Measurements from ENCODE around the gene TGFBR3L. TPM values are rescaled to one million over a fixed set of nuclear protein-coding genes. Genes with fewer than 3 reads are reported as not detected.
"Not testable (repeated sequence)": the region's sequence is repeated elsewhere in the genome, so short reads cannot be mapped to it uniquely, and the experiment has no call there.

Gene TGFBR3L
- total RNA-seq, 1 donor from 2014 or later = 3.0 TPM

DNA sequence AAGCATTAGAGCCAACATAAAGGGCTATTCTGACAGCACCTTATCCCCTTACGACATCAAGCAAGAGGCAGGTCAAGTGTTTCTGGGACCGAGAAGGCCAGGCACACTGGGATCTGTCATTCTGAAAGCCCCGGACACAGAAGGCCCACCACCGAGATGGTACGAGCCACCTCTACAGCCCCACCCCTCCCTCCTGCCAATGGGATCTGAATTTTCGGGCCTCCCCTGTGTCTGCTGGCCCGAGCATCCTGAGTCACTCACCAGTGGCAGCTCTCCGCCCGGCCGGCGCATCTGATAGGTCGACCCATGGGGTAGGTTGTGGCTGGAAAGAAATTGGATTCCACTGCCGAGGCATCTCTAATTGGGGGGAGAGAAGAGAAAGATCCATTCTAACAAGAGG lies 26.2 kb downstream of the TGFBR3L start:
- intact Hi-C loops (cut with DNase I) = loop anchor here (10.0 kb wide), 1 partner anchor 214 kb away; no protein-coding TSS in a partner anchor
- DNase-seq (ENCODE audit: low spot score) = no peak

DNA sequence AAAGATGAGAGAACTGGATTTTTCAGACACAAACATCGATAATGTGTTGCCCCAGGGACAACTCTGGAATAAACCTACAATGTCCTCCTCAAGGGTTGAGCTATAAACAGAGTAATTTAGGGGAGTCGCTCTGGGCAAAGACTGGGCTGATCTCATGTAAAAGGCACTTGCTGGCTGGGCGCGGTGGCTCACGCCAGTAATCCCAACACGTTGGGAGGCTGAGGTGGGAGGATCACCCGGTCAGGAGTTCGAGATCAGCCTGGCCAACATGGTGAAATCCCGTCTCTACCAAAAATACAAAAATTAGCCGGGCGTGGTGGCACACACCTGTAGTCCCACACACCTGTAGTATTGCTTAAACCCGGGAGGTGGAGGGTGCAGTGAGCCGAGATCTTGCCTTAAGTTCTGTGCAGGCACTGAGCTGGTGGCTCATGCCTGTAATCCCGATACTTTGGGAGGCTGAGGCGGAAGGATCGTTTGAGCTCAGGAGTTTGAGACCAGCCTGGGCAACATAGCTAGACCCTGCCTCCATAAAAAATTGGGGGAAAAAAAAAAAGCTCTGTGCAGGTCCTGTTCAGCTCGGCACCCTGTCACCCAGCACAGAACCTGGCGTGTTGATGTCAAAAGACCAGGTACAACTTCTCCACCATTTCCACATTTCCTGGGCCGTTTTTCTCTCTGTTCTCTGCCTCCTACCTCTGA lies 27.4 kb downstream of the TGFBR3L start:
- no peak for DNase-seq (ENCODE audit: low spot score)
- intact Hi-C loops (cut with DNase I) = loop anchor here (10.0 kb wide), 1 partner anchor 213 kb away; no protein-coding TSS in a partner anchor

- no peak for DNase-seq (ENCODE audit: low spot score)
- intact Hi-C loops (cut with DNase I) = loop anchor here (10.0 kb wide), 1 partner anchor 212 kb away; no protein-coding TSS in a partner anchor
Observed at GRCh38 chr19:7942981-7943443, 28.4 kb downstream of the TGFBR3L start.

GRCh38 chr19:7943444-7944176 lies 29.0 kb downstream of the TGFBR3L start, which contains the start of gene TIMM44:
TIMM44 (minus strand) TSS chr19:7943666; CDS start chr19:7943651, 15 bp downstream.
- peak; percentile 100 for DNase-seq (ENCODE audit: low spot score)
- intact Hi-C loops (cut with DNase I) = loop anchor here (1.0 to 10.0 kb wide), 3 partner anchors 59 to 309 kb away; no protein-coding TSS in a partner anchor

DNA sequence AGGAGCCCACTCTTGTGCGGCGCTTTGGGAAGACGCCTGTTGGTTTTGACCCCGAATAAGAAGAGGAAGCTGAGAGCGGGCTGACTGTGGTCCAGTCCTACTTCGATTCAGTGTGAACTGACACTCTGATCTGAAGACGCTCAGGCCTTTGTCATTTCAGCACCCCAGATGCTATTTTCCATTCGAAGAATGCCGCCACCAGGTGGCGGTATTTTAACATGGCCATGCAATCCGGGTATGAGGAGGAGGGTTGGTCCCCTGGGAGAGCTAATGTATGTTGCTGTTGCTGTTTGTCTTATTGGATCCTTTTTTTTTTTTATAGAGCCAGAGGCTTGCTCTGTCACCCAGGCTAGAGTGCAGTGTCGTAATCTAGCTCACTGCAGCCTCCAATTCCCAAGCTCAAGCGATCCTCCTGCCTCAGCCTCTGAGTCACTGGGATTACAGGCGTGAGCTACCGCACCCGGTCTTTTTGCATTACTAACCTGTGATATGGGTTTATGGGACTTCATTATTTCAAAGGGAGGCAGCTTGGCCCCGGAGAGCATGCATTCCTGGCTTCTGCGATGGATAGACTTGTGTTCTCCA lies 29.6 kb downstream of the TGFBR3L start:
- DNase-seq (ENCODE audit: low spot score) = peak; percentile 87
- intact Hi-C loops (cut with DNase I) = loop anchor here (1.0 to 10.0 kb wide), 3 partner anchors 58 to 309 kb away; no protein-coding TSS in a partner anchor

- no peak for DNase-seq (ENCODE audit: low spot score)
- intact Hi-C loops (cut with DNase I) = loop anchor here (10.0 kb wide), 1 partner anchor 207 kb away; no protein-coding TSS in a partner anchor
Observed at GRCh38 chr19:7947939-7948338, 33.3 kb downstream of the TGFBR3L start.

DNA sequence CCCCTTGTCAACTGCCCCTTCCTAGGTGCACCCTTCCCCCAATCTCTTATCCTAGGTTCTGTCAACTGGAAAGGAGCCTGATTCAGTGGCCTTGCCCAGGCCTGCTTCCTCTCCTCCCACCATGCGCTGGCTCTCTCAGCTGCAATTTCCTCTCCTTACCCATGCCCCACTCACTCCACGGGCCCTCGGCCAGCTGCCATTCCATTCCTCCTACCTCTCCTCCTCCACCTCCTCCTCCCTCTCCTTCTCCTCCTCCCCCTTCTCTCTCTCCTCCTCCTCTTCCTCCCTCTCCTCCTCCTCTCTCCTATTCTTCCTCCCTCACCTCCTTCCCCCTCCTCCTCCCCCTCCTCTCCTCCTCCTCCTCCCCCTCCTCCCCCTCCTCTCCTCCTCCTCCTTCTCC lies 38.4 kb downstream of the TGFBR3L start:
- no peak for DNase-seq (ENCODE audit: low spot score)
- intact Hi-C loops (cut with DNase I) = no loop called here

GRCh38 chr19:7953576-7953975 lies 38.9 kb downstream of the TGFBR3L start:
- intact Hi-C loops (cut with DNase I) = no loop called here
- no peak for DNase-seq (ENCODE audit: low spot score)

- intact Hi-C loops (cut with DNase I) = no loop called here
Observed at GRCh38 chr19:7955696-7956095, 41.1 kb downstream of the TGFBR3L start.

DNA sequence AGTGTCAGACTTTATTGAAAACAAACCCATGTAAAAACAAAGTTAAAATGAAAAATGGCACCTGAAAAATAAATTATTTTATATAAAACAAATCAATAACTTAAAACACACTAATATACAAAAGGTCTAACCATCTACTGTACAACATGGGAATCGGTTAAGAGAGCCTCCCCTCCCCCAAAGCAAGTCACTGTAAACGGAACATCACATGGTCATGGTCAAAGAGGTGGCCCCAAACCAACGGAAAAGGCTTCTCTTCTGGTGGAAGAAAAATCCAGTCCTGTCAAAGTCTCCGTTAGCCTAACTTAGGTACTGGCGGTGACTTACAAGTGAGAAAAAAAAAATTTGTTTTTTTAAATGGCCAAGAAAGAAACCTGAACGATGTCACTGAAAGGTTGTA lies 44.6 kb downstream of the TGFBR3L start:
- intact Hi-C loops (cut with DNase I) = no loop called here

More at GRCh38 chr19:7955696-7956095, 41.1 kb downstream of the TGFBR3L start:
- DNase-seq (ENCODE audit: low spot score) = no peak

DNA sequence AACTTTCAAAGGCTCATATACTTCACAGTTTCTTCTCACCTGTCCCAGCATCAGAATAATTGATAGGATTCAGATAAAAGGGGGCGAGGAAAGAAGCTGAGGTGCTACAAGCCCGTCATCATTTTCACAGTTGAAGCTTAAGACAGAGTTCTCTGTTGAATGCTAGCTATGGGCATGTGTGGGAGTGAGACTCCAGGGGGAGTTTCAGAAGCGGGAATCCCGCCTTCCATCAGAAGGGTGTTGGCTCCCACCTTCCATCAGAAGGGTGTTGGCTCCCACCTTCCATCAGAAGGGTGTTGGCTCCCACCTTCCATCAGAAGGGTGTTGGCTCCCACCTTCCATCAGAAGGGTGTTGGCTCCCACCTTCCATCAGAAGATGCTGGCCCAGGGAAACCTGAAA lies 46.5 kb downstream of the TGFBR3L start:
- DNase-seq (ENCODE audit: low spot score); intact Hi-C loops (cut with DNase I): not testable (repeated sequence)

More for the DNA sequence above, 44.6 kb downstream of the TGFBR3L start:
- DNase-seq (ENCODE audit: low spot score) = no peak

DNA sequence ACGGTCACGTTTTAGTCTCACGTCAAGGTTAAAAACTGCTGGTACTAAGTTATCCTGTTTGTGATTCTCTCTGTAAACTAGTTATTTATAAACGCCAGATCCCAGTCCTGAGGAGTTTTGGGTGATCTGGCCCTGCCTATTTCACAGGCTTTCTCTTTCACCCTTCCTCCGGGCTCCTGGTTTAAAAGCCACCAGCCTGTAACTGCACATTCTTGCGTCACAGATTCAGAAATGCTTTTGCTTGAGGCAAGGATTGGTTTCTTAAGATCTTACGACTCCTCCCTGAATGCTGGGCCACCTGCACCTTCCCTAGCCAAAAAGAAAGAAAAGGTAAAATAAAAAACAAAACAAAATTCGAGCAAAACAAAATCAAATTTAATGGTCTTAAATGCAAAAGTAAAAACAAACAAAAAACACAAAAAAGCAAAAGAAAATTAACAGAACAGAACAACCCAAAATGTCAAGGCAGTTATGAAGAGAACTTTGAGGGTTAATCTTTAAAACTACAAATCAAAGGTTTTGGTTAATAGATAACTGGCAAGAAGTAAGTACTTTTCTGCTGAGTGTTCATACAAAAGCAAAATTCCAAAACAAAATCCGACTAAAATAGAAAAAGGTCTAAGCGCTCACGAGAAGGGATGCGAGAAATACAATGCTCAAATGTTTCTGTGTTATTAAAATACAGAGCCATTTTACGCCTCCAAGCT lies 47.4 kb downstream of the TGFBR3L start:
- intact Hi-C loops (cut with DNase I) = no loop called here
- DNase-seq (ENCODE audit: low spot score) = no peak

DNA sequence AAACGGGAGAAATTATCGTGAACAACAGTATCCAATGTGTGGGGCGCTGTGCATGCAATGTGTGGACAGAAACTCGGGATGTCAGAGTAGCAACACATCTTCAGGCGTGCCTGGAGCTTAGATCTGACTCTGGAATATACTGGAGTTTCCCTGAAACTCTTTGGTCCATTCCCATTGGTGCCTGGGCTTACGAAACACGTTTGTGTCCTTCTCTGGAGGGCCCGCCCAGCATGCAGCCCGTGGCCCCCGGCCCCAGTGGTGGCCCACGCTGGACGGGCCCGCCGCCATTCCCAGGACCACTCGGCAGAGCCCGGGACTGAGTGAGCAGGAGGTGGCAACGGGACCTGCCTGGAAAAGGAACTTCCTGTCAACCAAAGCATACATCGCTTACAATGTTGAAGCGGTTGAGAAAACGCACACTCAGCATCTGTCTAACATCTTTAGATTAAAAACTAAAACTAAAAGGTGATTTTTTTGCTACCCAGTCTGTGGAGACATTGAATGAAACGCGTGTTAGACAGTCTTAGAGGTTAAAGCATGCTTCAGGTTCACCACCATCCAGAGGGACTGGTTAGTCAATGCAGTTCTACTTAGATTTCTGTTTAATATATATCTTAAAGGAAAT lies 48.1 kb downstream of the TGFBR3L start:
- intact Hi-C loops (cut with DNase I) = no loop called here

DNA sequence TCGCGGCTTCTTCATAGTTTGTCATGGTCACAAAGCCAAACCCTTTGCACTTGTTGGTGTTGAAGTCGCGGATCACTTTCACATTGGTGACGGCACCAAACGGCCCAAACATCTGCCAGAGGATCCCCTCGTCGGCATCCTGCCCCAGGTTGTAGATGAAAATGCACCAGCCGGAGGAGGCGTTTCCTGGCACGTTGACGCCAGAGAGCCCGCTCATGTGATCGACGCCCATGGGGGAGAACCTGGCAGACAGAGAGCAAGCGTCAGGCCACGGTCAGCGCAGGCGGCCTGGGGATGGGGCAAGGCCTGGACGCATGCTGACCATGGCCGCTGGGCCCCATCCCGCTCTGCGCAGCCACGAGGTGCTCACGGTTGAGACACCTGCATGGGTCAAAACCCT lies 48.9 kb downstream of the TGFBR3L start:
- intact Hi-C loops (cut with DNase I) = no loop called here
- no peak for DNase-seq (ENCODE audit: low spot score)

More for the DNA sequence above, 48.1 kb downstream of the TGFBR3L start:
- no peak for DNase-seq (ENCODE audit: low spot score)

GRCh38 chr19:7965259-7965841 lies 50.7 kb downstream of the TGFBR3L start:
- no peak for DNase-seq (ENCODE audit: low spot score)
- intact Hi-C loops (cut with DNase I) = no loop called here

GRCh38 chr19:7965921-7966665 lies 51.5 kb downstream of the TGFBR3L start:
- DNase-seq (ENCODE audit: low spot score) = no peak
- intact Hi-C loops (cut with DNase I) = no loop called here

DNA sequence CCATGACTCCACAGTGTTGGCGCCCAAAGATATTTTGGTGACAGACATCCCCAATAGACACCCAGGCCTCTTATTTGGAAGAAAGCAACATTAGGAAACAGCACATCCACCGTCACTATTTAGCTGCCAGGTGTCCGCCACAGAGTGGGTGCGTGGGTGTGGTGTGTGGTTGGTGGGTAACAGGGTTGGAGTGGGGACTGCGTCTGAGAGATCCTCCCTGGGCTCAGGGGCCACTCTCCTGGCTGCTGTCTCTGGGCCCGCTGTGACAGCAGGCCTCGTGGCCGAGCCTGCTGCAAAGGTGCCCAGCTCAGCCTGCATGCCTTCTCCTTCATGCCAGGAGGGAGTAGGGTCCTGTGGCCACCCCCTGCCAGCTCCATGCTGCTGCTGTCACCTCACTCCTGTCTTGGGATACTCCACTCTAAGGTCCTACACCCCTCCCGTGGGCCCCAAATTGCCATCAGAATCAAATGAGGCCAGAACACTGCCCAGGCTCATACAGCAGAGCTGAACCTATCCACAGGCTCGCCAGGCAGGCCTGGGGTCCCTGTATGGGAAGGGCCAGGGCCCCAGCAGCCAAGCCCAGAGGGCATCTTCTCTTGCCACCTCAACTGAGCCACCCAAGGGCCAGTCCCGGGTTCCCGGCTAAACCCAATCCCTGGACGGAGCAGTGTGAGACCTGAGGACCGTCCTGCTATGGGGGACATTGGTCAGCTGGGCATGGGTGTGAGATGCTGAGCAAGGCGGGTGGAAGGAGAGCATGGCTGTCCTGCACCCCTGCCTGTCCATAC lies 53.6 kb downstream of the TGFBR3L start:
- intact Hi-C loops (cut with DNase I) = no loop called here
- DNase-seq (ENCODE audit: low spot score) = no peak

All from cardiac septum (tissue), 1 donor.